Measurements from ENCODE around the gene SYPL1.

SYPL1 gene

GRCh38 chr7:106050002-106050745 is 61.9 kb downstream of the SYPL1 start:
- Histone ChIP-seq H2AFZ (ENCODE audit: low read length, unreplicated experiment) (no peak overlapping the region), H3K4me1 (ENCODE audit: control insufficient read depth, insufficient read depth, low read length, unreplicated experiment) (peaks cover 10% of the 10 kb centered on the region), H3K27me3 (ENCODE audit: insufficient read depth, low read length) (peaks cover 19% of the 10 kb centered on the region; the same call in 1 of the 2 replicates), H3K4me3 (ENCODE audit: low read depth, low read length) (no peak overlapping the region), H3K79me2 (ENCODE audit: control insufficient read depth, insufficient read depth, low read length, unreplicated experiment) (no peaks in the 10 kb centered on the region), H3K27ac (ENCODE audit: low read depth, low read length) (no peak overlapping the region), H3K36me3 (ENCODE audit: insufficient read depth, low read length) (no peaks in the 10 kb centered on the region)

- Histone ChIP-seq H3K36me3 (ENCODE audit: insufficient read depth, low read length) (no peaks in the 10 kb centered on the region), H3K4me3 (ENCODE audit: low read depth, low read length) (no peak overlapping the region), H3K27ac (ENCODE audit: low read depth, low read length) (no peak overlapping the region), H3K79me2 (ENCODE audit: control insufficient read depth, insufficient read depth, low read length, unreplicated experiment) (no peaks in the 10 kb centered on the region), H2AFZ (ENCODE audit: low read length, unreplicated experiment) (no peak overlapping the region), H3K4me1 (ENCODE audit: control insufficient read depth, insufficient read depth, low read length, unreplicated experiment) (peaks cover 10% of the 10 kb centered on the region), H3K27me3 (ENCODE audit: insufficient read depth, low read length) (peaks cover 24% of the 10 kb centered on the region)
Observed at GRCh38 chr7:106049139-106049752, 62.9 kb downstream of the SYPL1 start.

- Histone ChIP-seq H3K4me1 (ENCODE audit: control insufficient read depth, insufficient read depth, low read length, unreplicated experiment) (peaks cover 10% of the 10 kb centered on the region), H3K27ac (ENCODE audit: low read depth, low read length) (no peak overlapping the region), H3K4me3 (ENCODE audit: low read depth, low read length) (no peak overlapping the region)
Observed at GRCh38 chr7:106048706-106049020, 63.4 kb downstream of the SYPL1 start.

DNA sequence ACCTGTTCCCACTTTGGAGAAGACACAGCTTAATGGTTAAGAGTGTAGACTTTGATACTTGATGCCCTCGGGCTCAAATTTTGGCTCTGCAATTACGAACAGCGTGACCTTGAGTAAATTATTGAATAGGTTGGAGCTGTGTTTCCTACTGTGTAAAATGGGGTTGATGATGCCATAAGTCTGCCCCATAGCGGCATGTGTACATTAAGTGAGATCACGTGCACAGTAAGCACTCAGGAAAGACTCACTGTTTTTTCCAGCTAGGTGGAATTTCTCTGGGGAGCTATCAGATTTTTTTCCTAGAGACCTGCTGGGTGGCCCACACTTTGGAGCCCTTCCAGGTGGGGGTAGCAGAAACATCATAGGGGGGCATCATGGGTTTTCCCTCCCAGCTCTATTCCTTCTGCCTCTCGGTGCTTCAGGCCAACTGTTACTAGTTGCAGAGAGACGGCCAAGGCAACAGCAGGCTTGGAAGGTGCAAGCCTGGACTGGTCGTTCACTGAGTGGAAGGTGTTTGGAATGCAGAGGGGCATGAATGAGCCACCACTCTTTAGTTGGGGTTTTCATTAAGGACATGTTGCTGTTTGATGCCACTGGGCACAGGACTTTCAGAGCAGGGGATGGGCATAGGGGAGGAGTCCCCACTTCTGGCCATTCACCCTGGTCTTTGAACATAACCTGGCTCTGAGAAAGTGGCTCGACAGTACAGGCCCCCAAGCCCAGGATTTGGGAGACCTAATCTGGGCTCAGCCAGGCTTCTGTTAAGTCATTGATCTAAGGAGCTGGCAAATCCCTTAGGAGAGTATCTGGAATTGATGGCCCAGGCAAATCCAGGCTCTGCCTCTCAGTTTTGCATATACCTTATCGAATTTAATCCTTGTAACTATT is 64.0 kb downstream of the SYPL1 start:
- no peaks in the 10 kb centered on the region for H3K36me3 ChIP-seq (ENCODE audit: insufficient read depth, low read length)
- H3K4me1 ChIP-seq (ENCODE audit: control insufficient read depth, insufficient read depth, low read length, unreplicated experiment) = peaks cover 10% of the 10 kb centered on the region
- no peak overlapping the region for H3K4me3 ChIP-seq (ENCODE audit: low read depth, low read length)
- H3K27ac ChIP-seq (ENCODE audit: low read depth, low read length) = no peak overlapping the region
- no peak overlapping the region for H2AFZ ChIP-seq (ENCODE audit: low read length, unreplicated experiment)
- H3K79me2 ChIP-seq (ENCODE audit: control insufficient read depth, insufficient read depth, low read length, unreplicated experiment) = no peaks in the 10 kb centered on the region
- peaks cover 28% of the 10 kb centered on the region for H3K27me3 ChIP-seq (ENCODE audit: insufficient read depth, low read length)

More at GRCh38 chr7:106048706-106049020, 63.4 kb downstream of the SYPL1 start:
- no peaks in the 10 kb centered on the region for H3K79me2 ChIP-seq (ENCODE audit: control insufficient read depth, insufficient read depth, low read length, unreplicated experiment)
- H3K36me3 ChIP-seq (ENCODE audit: insufficient read depth, low read length) = no peaks in the 10 kb centered on the region
- H2AFZ ChIP-seq (ENCODE audit: low read length, unreplicated experiment) = no peak overlapping the region
- peaks cover 25% of the 10 kb centered on the region for H3K27me3 ChIP-seq (ENCODE audit: insufficient read depth, low read length)

- H3K4me3 ChIP-seq (ENCODE audit: low read depth, low read length) = no peak overlapping the region
- no peak overlapping the region for H3K27ac ChIP-seq (ENCODE audit: low read depth, low read length)
- no peaks in the 10 kb centered on the region for H3K79me2 ChIP-seq (ENCODE audit: control insufficient read depth, insufficient read depth, low read length, unreplicated experiment)
- H3K27me3 ChIP-seq (ENCODE audit: insufficient read depth, low read length) = peaks cover 28% of the 10 kb centered on the region
- peaks cover 15% of the 10 kb centered on the region for H3K4me1 ChIP-seq (ENCODE audit: control insufficient read depth, insufficient read depth, low read length, unreplicated experiment)
- no peak overlapping the region for H2AFZ ChIP-seq (ENCODE audit: low read length, unreplicated experiment)
- H3K36me3 ChIP-seq (ENCODE audit: insufficient read depth, low read length) = no peaks in the 10 kb centered on the region
Observed at GRCh38 chr7:106047184-106047583, 64.9 kb downstream of the SYPL1 start.

DNA sequence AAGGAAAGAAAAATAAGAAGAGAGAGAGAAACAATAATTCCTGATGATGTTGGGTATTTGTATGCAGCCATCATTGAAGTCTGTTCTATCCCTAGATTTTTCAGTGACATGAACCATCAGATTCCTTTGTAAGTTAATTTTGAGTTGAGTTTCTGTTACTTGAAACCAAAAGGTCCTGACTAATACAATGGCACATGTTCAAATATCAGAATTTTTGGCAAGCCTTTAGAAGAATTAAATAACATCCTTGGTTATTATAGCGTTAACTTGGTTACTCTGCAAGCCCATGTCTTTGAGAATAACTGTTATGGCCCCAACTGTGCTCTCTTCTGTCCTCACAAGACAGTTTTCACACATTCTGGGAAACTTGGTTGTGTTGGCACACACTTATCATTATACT is 66.5 kb downstream of the SYPL1 start:
- Histone ChIP-seq H2AFZ (ENCODE audit: low read length, unreplicated experiment) (no peak overlapping the region), H3K27me3 (ENCODE audit: insufficient read depth, low read length) (peaks cover 28% of the 10 kb centered on the region), H3K79me2 (ENCODE audit: control insufficient read depth, insufficient read depth, low read length, unreplicated experiment) (no peaks in the 10 kb centered on the region), H3K36me3 (ENCODE audit: insufficient read depth, low read length) (no peaks in the 10 kb centered on the region), H3K4me3 (ENCODE audit: low read depth, low read length) (no peak overlapping the region), H3K27ac (ENCODE audit: low read depth, low read length) (no peak overlapping the region), H3K4me1 (ENCODE audit: control insufficient read depth, insufficient read depth, low read length, unreplicated experiment) (peaks cover 10% of the 10 kb centered on the region)

GRCh38 chr7:106045139-106045538 is 67.0 kb downstream of the SYPL1 start:
- Histone ChIP-seq H2AFZ (ENCODE audit: low read length, unreplicated experiment) (no peak overlapping the region), H3K4me1 (ENCODE audit: control insufficient read depth, insufficient read depth, low read length, unreplicated experiment) (peaks cover 5% of the 10 kb centered on the region), H3K79me2 (ENCODE audit: control insufficient read depth, insufficient read depth, low read length, unreplicated experiment) (no peaks in the 10 kb centered on the region), H3K27me3 (ENCODE audit: insufficient read depth, low read length) (peaks cover 28% of the 10 kb centered on the region), H3K36me3 (ENCODE audit: insufficient read depth, low read length) (no peaks in the 10 kb centered on the region), H3K4me3 (ENCODE audit: low read depth, low read length) (no peak overlapping the region), H3K27ac (ENCODE audit: low read depth, low read length) (no peak overlapping the region)

GRCh38 chr7:106042196-106042611 is 69.9 kb downstream of the SYPL1 start:
- Histone ChIP-seq H3K27me3 (ENCODE audit: insufficient read depth, low read length) (peaks cover 28% of the 10 kb centered on the region), H2AFZ (ENCODE audit: low read length, unreplicated experiment) (no peak overlapping the region)

GRCh38 chr7:106041140-106041717 is 70.9 kb downstream of the SYPL1 start:
- no peak overlapping the region for H3K4me3 ChIP-seq (ENCODE audit: low read depth, low read length)
- H3K27ac ChIP-seq (ENCODE audit: low read depth, low read length) = no peak overlapping the region
- peaks cover 5% of the 10 kb centered on the region for H3K4me1 ChIP-seq (ENCODE audit: control insufficient read depth, insufficient read depth, low read length, unreplicated experiment)
- no peaks in the 10 kb centered on the region for H3K36me3 ChIP-seq (ENCODE audit: insufficient read depth, low read length)
- no peaks in the 10 kb centered on the region for H3K79me2 ChIP-seq (ENCODE audit: control insufficient read depth, insufficient read depth, low read length, unreplicated experiment)
- H3K27me3 ChIP-seq (ENCODE audit: insufficient read depth, low read length) = peaks cover 20% of the 10 kb centered on the region
- H2AFZ ChIP-seq (ENCODE audit: low read length, unreplicated experiment) = no peak overlapping the region

More at GRCh38 chr7:106042196-106042611, 69.9 kb downstream of the SYPL1 start:
- Histone ChIP-seq H3K36me3 (ENCODE audit: insufficient read depth, low read length) (no peaks in the 10 kb centered on the region), H3K27ac (ENCODE audit: low read depth, low read length) (no peak overlapping the region), H3K4me3 (ENCODE audit: low read depth, low read length) (no peak overlapping the region), H3K79me2 (ENCODE audit: control insufficient read depth, insufficient read depth, low read length, unreplicated experiment) (no peaks in the 10 kb centered on the region), H3K4me1 (ENCODE audit: control insufficient read depth, insufficient read depth, low read length, unreplicated experiment) (peaks cover 5% of the 10 kb centered on the region)

All from ACC112 (cell line).